Activated CD4-positive, CD25-positive, alpha-beta regulatory T cell (primary cell): ENCODE results near the gene SBNO2.
A peak's percentile ranks its signal among the peaks of the same experiment; 100 is the strongest.
"Not testable (repeated sequence)": the region's sequence is repeated elsewhere in the genome, so short reads cannot be mapped to it uniquely, and the experiment has no call there.

Experiments used
- DNase-seq, 4 experiments: peaks; one replicate each; lab custom pipeline; 2025; lab: John Stamatoyannopoulos, UW

SBNO2 gene

GRCh38 chr19:1119475-1120217 lies 54.4 kb downstream of the SBNO2 start:
- DNase-seq, result no peak

DNA sequence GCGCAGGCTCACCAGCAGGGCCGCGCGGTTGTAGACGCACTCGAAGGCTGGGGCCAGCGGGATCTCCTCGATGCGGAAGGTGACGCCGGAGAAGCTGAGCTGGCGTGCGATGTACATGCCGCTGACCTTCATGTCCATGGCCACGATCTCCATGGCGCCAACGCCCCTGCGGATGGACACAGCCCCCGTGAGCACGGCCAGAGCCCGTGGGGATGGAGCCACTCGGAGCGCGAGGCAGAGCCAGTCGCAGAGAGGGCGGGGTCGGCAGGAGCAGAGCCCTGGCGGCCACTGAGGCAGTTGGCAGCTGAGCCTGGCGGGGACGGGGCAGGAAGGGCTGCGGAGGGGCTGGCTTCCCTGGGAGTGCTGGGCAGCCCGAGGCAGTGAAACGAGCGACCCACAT lies 55.1 kb downstream of the SBNO2 start:
- no peak for DNase-seq

- no peak for DNase-seq
Measured at GRCh38 chr19:1117654-1118053, 56.4 kb downstream of the SBNO2 start.

DNA sequence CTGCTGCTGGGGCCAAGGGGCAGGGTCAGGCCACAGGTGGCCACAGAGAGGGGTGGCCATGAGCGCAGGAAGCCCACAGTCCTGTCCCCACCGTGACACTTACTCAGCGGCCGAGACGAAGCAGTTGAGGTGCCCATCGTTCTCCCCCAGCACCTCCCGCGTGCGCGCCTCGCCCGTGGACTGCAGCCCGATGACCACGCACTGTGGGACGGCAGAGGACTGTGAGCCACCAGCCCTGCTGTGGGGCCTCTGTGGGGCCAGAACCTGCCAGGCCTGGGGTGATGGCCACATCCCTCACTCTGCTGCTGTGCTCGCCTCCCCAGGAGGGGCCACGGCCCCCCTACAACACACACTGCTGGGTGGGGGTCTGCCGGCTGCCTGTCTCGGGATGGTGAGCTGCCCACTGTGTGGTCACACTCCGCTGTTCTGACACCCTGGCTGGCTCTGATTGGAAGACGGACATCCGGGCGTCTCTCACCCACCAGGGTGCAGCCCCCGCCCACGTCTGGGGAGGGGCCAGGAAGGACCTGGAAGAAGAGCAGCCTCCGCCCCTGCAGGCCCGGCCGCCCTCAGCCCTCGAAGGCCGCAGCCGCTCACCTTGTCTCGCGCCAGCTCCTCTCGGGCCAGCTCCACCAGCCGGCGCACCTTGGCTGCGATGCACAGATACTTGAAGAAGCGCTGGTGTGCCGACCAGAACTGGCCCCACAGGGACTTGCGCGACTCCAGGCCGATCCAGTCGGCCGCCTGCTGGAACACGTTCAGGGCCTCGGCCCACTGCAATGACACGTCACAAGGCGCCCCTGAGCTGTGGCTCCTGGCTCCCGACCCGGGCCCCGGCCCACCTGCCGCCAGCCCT lies 57.1 kb downstream of the SBNO2 start:
- DNase-seq, result no peak

GRCh38 chr19:1115646-1116420 lies 58.2 kb downstream of the SBNO2 start:
- DNase-seq, result no peak

GRCh38 chr19:1114728-1115127 lies 59.3 kb downstream of the SBNO2 start:
- not testable (repeated sequence) for DNase-seq

DNA sequence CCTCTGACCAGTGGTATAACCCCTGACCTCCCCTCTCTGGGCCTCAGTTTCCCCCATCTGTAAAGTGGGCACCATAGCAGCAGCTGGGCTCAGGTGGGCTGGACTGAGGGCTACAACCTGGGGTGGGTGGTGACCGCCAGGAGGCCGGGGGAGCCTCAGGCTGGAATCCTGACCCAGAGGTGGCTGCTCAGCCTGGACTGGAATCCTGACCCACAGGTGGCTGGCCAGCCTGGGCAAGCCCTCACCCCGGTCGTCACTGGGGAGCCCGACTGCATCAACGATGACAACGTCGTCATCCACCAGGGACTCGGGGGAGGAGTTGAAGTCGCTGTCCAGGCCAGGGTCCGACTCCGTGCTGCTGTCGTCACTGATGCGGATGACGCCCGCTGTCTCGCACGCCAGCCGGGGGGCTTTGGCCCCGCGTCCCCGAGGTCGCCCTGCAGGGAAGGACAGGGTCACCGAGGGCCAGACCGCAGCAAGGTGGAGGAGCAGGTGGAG lies 60.0 kb downstream of the SBNO2 start:
- no peak for DNase-seq

DNA sequence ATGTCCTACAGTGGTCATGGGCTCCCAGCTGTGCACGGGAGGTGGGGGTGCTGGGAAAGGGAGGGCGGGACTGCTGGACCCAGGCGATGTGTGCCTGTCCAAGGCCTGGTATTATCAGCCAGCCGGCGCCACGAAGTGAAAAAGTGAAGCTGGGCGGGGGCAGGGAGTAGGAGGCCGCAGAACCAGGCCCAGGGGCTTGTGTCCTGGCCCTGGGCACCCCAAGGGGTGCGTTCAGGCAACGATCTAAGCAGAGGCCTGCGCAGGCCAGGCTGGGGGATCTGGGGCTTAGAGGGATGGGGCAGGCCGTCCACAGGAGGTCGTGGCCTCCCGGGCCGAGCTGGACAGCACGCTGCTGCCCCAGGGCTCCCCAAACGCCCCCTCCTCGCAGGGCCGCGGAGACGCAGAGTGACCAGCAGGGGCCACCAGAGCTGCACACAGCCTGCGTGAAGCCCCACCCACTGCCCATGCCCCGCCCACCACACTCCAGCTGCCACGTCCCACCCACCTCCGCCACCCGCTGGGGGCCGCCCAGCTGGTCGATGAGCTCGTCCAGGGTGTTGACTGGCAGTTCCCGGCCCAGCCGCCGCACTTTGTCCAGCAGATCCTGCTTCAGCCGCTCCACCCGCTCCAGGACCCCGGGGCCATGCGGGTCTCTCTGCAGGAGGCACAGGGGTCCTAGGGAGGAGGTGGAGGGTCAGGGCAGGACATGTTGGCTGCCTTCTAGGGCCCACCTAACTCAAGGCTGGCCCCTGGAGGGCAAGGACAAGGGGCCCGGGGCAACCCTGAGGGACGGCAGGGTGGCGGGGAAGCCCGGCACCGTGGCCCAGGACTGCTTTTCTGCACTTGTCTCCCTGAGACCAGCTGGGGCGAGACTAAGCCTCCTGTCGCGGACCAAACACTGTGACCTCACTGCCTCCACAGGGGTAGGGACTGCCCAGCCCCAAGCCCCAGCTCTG lies 60.8 kb downstream of the SBNO2 start:
- DNase-seq, result peak; percentile 54 to 75 (median 66)

GRCh38 chr19:1112268-1113029 lies 61.6 kb downstream of the SBNO2 start:
- DNase-seq, result no peak

- no peak for DNase-seq
Measured at GRCh38 chr19:1111641-1112267, 62.3 kb downstream of the SBNO2 start.

DNA sequence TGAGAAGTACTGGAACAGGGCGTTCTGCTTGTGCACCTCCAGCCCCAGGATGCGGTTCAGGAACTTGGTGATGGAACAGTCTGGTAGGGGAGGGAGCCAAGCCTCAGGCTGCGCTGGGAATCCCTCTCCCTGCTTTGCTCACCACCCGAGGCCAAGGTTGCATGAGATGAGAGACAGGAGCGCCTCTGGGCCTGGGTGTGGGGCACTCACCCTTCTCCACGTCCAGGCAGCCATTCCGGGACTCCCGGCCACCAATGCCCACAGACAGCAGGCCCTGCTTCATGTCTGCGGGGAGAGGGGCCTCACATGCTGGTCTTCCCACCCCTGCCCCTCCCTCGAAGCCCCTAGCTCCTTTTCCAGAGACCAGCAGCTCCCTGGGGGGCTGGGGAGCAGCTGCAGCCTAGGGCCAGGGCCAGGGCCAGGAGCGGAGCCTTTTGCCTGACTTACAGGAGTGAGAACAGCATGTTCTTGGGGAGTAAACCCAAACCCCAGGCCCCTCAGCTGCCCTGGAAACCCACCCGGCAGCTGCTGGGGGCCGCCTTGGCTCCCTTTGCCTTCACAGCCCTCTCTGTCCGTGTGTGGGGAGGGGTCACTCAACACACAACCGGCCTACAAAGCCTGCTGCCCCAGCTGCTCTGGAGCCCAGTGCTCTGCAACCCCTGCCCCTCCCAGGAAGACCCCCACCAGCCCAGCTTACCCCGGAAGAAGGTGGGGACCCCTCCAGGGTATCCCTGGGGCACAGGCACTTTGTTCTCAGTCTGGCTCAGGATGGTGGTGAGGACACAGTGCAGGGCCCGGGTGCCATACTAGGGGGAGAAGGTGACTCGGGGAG lies 63.0 kb downstream of the SBNO2 start:
- no peak for DNase-seq

DNA sequence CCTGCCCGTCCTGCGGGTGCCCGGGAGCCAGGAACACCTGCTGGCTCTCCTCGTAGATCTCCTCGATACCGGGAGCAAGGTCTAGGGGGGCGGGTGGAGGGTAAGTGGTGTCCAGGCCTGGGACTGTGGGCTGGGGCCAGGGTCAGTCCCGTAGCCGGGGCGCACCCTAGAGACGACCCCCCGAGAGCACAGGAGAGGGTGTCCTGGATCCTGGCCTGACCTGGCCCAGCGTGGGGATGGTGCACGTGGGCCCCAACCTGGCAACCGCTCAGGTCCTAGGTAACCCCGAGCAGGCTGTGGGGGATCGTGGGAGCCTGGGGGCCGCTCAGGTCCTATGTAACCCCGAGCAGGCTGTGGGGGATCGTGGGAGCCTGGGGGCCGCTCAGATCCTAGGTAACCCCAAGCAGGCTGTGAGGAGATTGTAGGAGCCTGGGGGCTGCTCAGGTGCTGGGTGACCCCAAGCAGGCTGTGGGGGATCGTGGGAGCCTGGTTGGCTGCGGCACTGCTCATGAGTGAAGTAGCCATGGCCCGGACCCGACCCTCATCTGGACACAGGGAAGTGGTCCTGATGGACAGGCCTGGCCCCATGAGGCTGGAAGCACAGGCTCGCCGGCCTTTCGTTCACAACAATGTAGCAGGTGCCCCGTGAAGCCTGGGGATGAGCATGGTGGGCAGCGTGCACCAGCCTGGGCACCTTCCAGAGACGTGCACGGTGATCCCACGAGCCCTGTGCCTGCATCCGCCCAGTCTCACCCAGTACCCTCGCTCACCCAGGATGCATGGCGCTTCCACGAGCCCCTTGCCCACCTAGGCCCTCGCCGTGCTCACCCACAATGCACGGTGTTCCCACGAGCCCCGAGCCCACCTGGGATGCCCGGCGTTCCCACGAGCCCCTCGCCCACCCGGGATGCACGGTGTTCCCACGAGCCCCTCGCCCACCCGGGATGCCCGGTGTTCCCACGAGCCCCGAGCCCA lies 64.1 kb downstream of the SBNO2 start:
- no peak for DNase-seq

GRCh38 chr19:1109032-1109551 lies 65.0 kb downstream of the SBNO2 start:
- DNase-seq, result no peak

GRCh38 chr19:1108291-1109031 lies 65.6 kb downstream of the SBNO2 start:
- no peak for DNase-seq

DNA sequence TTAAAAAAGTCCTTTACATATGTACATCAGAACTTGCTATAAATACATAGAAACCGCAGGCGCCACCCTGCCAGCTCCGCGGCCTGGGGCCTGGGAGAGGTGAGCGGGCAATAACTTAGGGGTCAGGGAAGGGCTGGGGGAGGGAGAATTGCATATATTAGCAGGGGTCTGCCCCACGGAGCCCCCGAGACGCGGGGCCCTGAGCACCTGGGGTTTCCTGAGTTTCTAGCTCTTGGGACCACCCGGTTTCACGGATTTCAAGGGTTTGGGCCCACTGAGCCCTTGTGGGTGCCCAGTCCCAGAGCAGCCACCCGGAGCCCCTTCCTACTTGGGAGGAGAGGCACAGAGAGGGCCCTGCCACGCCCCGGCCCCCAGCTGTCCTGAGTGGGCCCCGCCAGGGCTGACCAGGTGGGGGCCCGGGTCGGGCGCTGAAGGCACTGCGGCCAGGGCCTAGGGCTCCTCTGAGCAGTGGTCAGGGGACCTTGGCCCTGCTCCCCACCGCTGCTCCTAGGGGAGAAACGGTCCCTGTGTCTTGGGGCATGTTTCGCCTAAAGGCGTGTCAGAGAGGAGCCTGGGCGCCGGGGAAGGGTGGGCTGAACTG lies 66.3 kb downstream of the SBNO2 start:
- no peak for DNase-seq
